K562 (cell line): ENCODE results near the gene CABP7.

Experiments
- POLR2AphosphoS2 ChIP-seq: IDR thresholded peaks from 2 replicates; pipeline ENCODE4 v1.6.1; 2012; ENCODE audit warnings: low read length, improper control_type of control experiment
- RHOXF2B ChIP-seq: fragments of 250-450 bp; sonication (Bioruptor Pico); conservative IDR thresholded peaks from 2 replicates; pipeline ENCODE4 v1.5.1; 2021
- SMC3 ChIP-seq: conservative IDR thresholded peaks from 2 replicates; pipeline ENCODE4 v1.6.1; 2011; ENCODE audit warnings: low read depth, low read length, improper control_type of control experiment; ENCODE audit not compliant: insufficient read depth
- TF ChIP-seq, protein P1 (sequence below), 3 experiments: IDR thresholded peaks in 2 of 3; conservative IDR thresholded peaks in 1 of 3; 2 replicates each; pipeline ENCODE4 v1.5.1; 2011 to 2012; ENCODE audit warnings: low read length in 3 of 3, mild to moderate bottlenecking in 3 of 3, control low read depth in 2 of 3, improper control_type of control experiment in 1 of 3, inconsistent platforms in 1 of 3, low read depth in 1 of 3, mixed read lengths in 1 of 3, moderate library complexity in 1 of 3; ENCODE audit not compliant: insufficient read depth in 2 of 3

DNA sequence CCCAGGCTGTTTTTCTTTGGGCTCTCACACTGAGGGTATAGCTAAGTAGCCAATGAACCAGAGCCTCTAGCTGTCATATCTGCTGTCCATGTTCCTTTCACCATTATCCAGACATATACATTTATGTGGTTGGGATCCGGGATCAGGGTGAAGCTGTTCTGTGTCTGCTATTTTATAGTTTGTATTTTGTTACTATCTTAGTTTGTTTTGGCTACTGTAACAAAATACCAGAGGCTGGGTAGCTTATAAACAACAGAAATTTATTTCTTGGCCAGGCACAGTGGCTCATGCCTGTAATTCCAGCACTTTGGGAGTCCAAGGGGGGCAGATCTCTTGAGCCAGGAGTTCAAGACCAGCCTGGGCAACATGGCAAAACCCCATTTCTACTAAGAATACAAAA, 40.5 kb upstream of the CABP7 start:
- TF ChIP-seq SMC3 (no peak), RHOXF2B (no peak), POLR2AphosphoS2 (no peak)
- TF ChIP-seq, protein P1, sequence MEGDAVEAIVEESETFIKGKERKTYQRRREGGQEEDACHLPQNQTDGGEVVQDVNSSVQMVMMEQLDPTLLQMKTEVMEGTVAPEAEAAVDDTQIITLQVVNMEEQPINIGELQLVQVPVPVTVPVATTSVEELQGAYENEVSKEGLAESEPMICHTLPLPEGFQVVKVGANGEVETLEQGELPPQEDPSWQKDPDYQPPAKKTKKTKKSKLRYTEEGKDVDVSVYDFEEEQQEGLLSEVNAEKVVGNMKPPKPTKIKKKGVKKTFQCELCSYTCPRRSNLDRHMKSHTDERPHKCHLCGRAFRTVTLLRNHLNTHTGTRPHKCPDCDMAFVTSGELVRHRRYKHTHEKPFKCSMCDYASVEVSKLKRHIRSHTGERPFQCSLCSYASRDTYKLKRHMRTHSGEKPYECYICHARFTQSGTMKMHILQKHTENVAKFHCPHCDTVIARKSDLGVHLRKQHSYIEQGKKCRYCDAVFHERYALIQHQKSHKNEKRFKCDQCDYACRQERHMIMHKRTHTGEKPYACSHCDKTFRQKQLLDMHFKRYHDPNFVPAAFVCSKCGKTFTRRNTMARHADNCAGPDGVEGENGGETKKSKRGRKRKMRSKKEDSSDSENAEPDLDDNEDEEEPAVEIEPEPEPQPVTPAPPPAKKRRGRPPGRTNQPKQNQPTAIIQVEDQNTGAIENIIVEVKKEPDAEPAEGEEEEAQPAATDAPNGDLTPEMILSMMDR (IDR thresholded peaks at IDR 0.05 in 2 of 3, conservative IDR thresholded peaks at IDR 0.05 in 1 of 3; ENCODE audit: insufficient read depth in 2 of 3, low read depth in 1 of 3, low read length in 3 of 3), result no peak
